ENCODE results near the gene LNX2.

Gene LNX2

GRCh38 chr13:27613628-27614027, 6.7 kb downstream of the LNX2 start:
- H3K9me3 Mint-ChIP-seq: peaks cover 7% of the 10 kb centered on the region
- no peak overlapping the region for H3K27ac Mint-ChIP-seq
- H3K27me3 Mint-ChIP-seq: no peaks in the 10 kb centered on the region
- H3K4me1 Mint-ChIP-seq: peaks cover 16% of the 10 kb centered on the region
- CTCF ChIA-PET: no interaction called here
- DNase-seq: no peak
- H3K4me3 Mint-ChIP-seq: no peak overlapping the region
- peaks cover 6% of the 10 kb centered on the region for H3K36me3 Mint-ChIP-seq

DNA sequence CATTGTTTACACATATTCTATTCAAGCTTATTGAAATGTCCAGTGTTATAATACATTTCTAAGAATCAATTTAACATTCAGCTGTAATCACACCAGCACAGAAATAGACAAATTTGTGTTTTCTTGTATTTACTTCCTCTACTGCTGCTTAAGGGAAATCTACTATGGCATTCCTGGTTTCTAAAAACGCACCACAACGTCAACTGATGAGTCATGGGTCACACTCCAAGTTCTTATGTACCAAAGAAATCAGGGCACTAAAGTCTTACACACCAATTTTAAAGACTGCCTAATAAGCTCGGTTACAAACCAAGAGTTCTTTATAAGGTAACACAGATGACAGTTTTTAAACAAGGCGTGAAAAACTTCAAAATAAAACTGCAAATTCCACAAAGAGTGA, 13.2 kb downstream of the LNX2 start:
- no peaks in the 10 kb centered on the region for H3K36me3 Mint-ChIP-seq
- peaks cover 4% of the 10 kb centered on the region for H3K4me1 Mint-ChIP-seq
- H3K27me3 Mint-ChIP-seq: no peaks in the 10 kb centered on the region
- no peaks in the 10 kb centered on the region for H3K9me3 Mint-ChIP-seq
- H3K4me3 Mint-ChIP-seq: no peak overlapping the region
- CTCF ChIA-PET: no interaction called here
- no peak for DNase-seq
- H3K27ac Mint-ChIP-seq: no peak overlapping the region

GRCh38 chr13:27605610-27606200, 14.6 kb downstream of the LNX2 start:
- CTCF ChIA-PET: no interaction called here
- no peak overlapping the region for H3K27ac Mint-ChIP-seq
- no peaks in the 10 kb centered on the region for H3K36me3 Mint-ChIP-seq

DNA sequence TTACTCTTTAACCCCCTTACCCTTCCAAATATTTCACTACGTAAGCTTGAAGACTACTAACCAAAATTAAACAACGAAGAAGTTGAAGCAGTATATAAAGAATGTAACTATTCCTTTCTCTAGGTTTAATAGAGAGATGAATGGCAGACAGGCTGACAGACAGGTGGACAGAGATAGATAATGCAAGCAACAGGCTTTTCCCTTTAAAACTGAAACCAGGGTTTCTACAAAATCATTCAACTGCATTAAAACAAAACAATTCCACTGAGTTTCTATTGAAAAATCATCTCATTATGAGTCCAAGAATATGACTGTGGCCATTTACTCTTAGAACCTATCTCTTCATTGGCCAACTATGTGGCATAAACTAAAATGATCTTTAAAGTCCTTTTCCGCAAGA, 15.2 kb downstream of the LNX2 start:
- no peak overlapping the region for H3K4me3 Mint-ChIP-seq
- no peaks in the 10 kb centered on the region for H3K4me1 Mint-ChIP-seq
- no peak overlapping the region for H3K27ac Mint-ChIP-seq
- no peaks in the 10 kb centered on the region for H3K36me3 Mint-ChIP-seq
- no peaks in the 10 kb centered on the region for H3K27me3 Mint-ChIP-seq
- CTCF ChIA-PET: no interaction called here
- DNase-seq: no peak
- no peaks in the 10 kb centered on the region for H3K9me3 Mint-ChIP-seq

More at GRCh38 chr13:27605610-27606200, 14.6 kb downstream of the LNX2 start:
- Mint-ChIP-seq H3K4me1 (no peaks in the 10 kb centered on the region), H3K4me3 (no peak overlapping the region), H3K27me3 (no peaks in the 10 kb centered on the region), H3K9me3 (no peaks in the 10 kb centered on the region)
- DNase-seq: no peak

DNA sequence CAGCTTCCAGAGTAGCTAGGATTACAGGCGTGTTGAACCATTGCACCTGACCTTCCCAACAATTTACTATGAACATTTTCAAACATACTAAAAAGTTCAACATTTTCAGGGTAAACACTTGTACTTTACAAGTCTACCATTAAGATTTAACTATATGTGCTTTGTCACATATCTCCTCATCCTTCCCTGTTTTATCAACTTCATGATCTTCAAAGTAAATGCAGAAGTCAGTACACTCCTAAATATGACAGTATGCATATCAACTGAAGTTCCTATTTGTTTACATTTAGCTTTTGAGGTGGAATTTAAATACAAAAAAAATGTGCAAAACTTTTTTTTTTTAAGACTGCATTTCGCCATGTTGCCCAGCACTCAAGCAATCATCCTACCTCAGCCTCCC, 18.5 kb downstream of the LNX2 start:
- CTCF ChIA-PET: interaction anchor here (1.4 kb wide), 1 partner anchor 19 kb away, joined by 3 read pairs; the partner anchor contains the start of gene LNX2
- Mint-ChIP-seq H3K4me1 (no peaks in the 10 kb centered on the region), H3K36me3 (no peaks in the 10 kb centered on the region), H3K4me3 (no peak overlapping the region), H3K9me3 (no peaks in the 10 kb centered on the region), H3K27ac (no peak overlapping the region), H3K27me3 (no peaks in the 10 kb centered on the region)
- no peak for DNase-seq

GRCh38 chr13:27601208-27601607, 19.1 kb downstream of the LNX2 start:
- H3K9me3 Mint-ChIP-seq: no peaks in the 10 kb centered on the region
- H3K27me3 Mint-ChIP-seq: no peaks in the 10 kb centered on the region
- H3K27ac Mint-ChIP-seq: no peak overlapping the region
- no peaks in the 10 kb centered on the region for H3K4me1 Mint-ChIP-seq
- no peak for DNase-seq
- H3K36me3 Mint-ChIP-seq: no peaks in the 10 kb centered on the region
- CTCF ChIA-PET: interaction anchor here (1.4 kb wide), 1 partner anchor 19 kb away, joined by 3 read pairs; the partner anchor contains the start of gene LNX2
- H3K4me3 Mint-ChIP-seq: no peak overlapping the region

DNA sequence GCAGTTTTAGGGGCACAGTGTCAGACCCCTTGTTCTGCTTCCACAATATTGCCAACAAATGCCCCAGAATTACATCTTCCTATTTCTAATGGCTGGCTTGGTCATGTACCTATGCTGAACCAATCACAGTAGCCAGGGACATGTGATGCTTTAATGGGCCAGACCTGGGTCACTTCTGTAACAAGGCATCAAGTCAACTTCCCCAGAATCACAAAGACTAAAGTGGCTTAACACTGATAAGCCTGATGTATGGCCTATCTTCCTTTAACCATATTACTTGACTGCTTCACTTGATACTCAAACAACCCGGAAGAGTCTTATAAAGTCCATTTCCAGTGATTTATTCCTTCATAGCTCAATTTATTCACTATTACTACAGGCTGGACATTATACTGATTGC, 19.6 kb downstream of the LNX2 start:
- H3K4me1 Mint-ChIP-seq: no peaks in the 10 kb centered on the region
- no peaks in the 10 kb centered on the region for H3K9me3 Mint-ChIP-seq
- CTCF ChIA-PET: interaction anchor here (0.6 kb wide), 1 partner anchor 131 kb away, joined by 3 read pairs; no protein-coding TSS in a partner anchor
- H3K36me3 Mint-ChIP-seq: no peaks in the 10 kb centered on the region
- no peaks in the 10 kb centered on the region for H3K27me3 Mint-ChIP-seq
- DNase-seq: no peak
- no peak overlapping the region for H3K4me3 Mint-ChIP-seq
- H3K27ac Mint-ChIP-seq: no peak overlapping the region

GRCh38 chr13:27599845-27600553, 20.3 kb downstream of the LNX2 start:
- H3K36me3 Mint-ChIP-seq: no peaks in the 10 kb centered on the region
- H3K4me1 Mint-ChIP-seq: no peaks in the 10 kb centered on the region
- H3K27me3 Mint-ChIP-seq: no peaks in the 10 kb centered on the region
- H3K9me3 Mint-ChIP-seq: no peaks in the 10 kb centered on the region
- no peak for DNase-seq
- CTCF ChIA-PET: interaction anchor here (0.6 kb wide), 1 partner anchor 130 kb away, joined by 3 read pairs; no protein-coding TSS in a partner anchor
- H3K27ac Mint-ChIP-seq: no peak overlapping the region
- H3K4me3 Mint-ChIP-seq: no peak overlapping the region

- Mint-ChIP-seq H3K9me3 (no peaks in the 10 kb centered on the region), H3K4me3 (no peak overlapping the region), H3K36me3 (no peaks in the 10 kb centered on the region), H3K4me1 (no peaks in the 10 kb centered on the region), H3K27ac (no peak overlapping the region), H3K27me3 (no peaks in the 10 kb centered on the region)
- CTCF ChIA-PET: no interaction called here
- no peak for DNase-seq
These were observed 21.2 kb downstream of the LNX2 start for GRCh38 chr13:27599096-27599495.

GRCh38 chr13:27595055-27595811, 25.1 kb downstream of the LNX2 start:
- CTCF ChIA-PET: no interaction called here
- no peaks in the 10 kb centered on the region for H3K9me3 Mint-ChIP-seq
- no peaks in the 10 kb centered on the region for H3K27me3 Mint-ChIP-seq
- no peak overlapping the region for H3K27ac Mint-ChIP-seq
- no peak for DNase-seq
- H3K4me3 Mint-ChIP-seq: no peak overlapping the region
- H3K4me1 Mint-ChIP-seq: no peaks in the 10 kb centered on the region
- H3K36me3 Mint-ChIP-seq: no peaks in the 10 kb centered on the region

GRCh38 chr13:27593267-27593666, 27.1 kb downstream of the LNX2 start:
- H3K27ac Mint-ChIP-seq: no peak overlapping the region
- no peaks in the 10 kb centered on the region for H3K27me3 Mint-ChIP-seq
- CTCF ChIA-PET: no interaction called here
- H3K36me3 Mint-ChIP-seq: no peaks in the 10 kb centered on the region
- no peak overlapping the region for H3K4me3 Mint-ChIP-seq
- no peak for DNase-seq
- H3K9me3 Mint-ChIP-seq: no peaks in the 10 kb centered on the region
- no peaks in the 10 kb centered on the region for H3K4me1 Mint-ChIP-seq

GRCh38 chr13:27592865-27593264, 27.5 kb downstream of the LNX2 start:
- Mint-ChIP-seq H3K36me3 (no peaks in the 10 kb centered on the region), H3K27me3 (no peaks in the 10 kb centered on the region), H3K27ac (no peak overlapping the region), H3K4me1 (no peaks in the 10 kb centered on the region), H3K9me3 (no peaks in the 10 kb centered on the region), H3K4me3 (no peak overlapping the region)
- DNase-seq: no peak
- CTCF ChIA-PET: interaction anchor here (0.6 kb wide), 1 partner anchor 138 kb away, joined by 3 read pairs; no protein-coding TSS in a partner anchor

DNA sequence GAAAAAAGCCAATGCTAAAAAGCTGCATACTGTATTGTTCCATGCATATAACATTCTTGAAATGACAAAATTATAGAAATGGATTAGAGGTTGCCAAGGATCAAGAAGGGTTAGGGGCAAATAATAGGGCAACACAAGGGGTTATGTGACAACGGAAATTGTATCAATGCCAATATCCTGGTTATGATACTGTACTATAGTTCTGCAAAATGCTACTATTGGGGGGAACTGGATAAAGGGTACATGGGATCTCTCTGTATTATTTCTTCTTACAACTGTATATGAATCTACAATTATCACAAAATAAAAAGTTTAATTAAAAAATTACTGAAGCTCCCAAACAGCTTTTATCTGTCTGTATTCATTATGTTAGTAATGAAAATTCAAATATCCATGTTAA, 31.9 kb downstream of the LNX2 start:
- H3K4me1 Mint-ChIP-seq: peaks cover 17% of the 10 kb centered on the region
- no peaks in the 10 kb centered on the region for H3K27me3 Mint-ChIP-seq
- no peaks in the 10 kb centered on the region for H3K9me3 Mint-ChIP-seq
- no peaks in the 10 kb centered on the region for H3K36me3 Mint-ChIP-seq
- CTCF ChIA-PET: no interaction called here
- no peak overlapping the region for H3K27ac Mint-ChIP-seq
- no peak overlapping the region for H3K4me3 Mint-ChIP-seq
- DNase-seq: no peak

- H3K4me3 Mint-ChIP-seq: no peak overlapping the region
- no peaks in the 10 kb centered on the region for H3K27me3 Mint-ChIP-seq
- no peak for DNase-seq
- no peak overlapping the region for H3K27ac Mint-ChIP-seq
- H3K36me3 Mint-ChIP-seq: no peaks in the 10 kb centered on the region
- no peaks in the 10 kb centered on the region for H3K9me3 Mint-ChIP-seq
- CTCF ChIA-PET: no interaction called here
- peaks cover 23% of the 10 kb centered on the region for H3K4me1 Mint-ChIP-seq
These were observed 33.1 kb downstream of the LNX2 start for GRCh38 chr13:27587095-27587746.

Data from activated naive CD4-positive, alpha-beta T cell treated with anti-CD3 and anti-CD28 coated beads, Interleukin-2, amount 10 ng/mL, durations not matched to agents 7 days and 5 days (primary cell).